Islet of Langerhans (tissue), 1 donor: ENCODE data around the gene PAPOLB.

Source experiments
- FAIRE-seq: peaks from one replicate; lab custom pipeline; 2011; peaks lifted over from hg19 to GRCh38; lab: Jason Lieb, UNC

PAPOLB gene

DNA sequence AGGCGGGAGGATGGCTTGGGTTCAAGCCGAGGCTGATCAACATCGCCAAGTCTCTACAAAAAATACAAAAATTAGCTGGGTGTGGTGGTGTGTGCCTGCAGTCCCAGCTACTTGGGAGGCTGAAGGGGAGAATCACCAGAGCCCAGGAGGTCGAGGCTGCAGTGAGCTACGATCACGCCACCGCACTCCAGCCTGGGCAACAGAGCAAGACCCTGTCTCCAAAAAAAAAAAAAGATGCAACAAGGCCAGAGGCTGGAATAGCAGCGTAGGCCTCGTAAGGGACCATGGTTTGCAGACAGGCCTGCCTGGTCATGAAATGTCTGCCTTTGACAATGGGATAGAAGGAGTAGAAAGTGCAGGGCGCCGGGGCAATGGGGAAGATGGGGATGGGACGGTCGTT is 20.0 kb downstream of the PAPOLB start:
- FAIRE-seq = no peak

DNA sequence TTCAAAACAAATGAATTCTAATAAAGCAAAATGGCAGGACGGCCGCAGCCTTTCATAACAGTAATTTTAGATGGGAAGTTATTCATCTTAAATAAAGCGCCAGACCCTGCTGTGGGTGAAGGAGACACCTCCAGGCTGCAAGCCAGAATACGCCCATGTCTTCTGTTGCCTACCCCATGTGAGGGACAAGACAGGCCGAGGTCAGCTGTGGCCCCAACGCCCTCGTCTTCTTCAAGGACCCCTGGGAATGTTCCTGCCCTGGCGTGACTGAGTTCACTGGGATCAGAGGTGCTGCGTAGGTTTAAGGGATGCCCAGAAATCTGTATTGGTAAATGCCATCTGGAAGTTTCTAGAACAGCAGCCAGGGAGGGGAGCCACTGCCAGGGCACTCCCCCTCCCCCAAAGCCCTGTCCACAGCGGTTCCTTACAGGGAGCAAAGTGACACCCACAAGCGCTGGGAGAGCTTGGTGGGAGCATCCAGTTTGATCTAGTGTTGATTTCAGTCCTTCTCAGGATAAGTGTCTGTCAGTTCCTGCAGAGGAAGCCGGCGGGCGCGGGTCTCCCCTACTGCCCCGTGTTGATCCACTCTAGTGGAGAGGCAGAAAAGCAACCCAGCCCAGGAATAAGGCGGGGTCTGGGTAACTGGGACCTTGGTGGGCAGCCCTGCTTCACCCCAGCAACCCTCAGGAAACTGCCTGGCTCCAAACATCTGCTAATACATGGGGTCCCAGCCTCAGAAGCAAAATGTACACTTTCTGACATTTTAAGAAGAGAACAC is 20.6 kb downstream of the PAPOLB start:
- FAIRE-seq = no peak

GRCh38 chr7:4840079-4840501 is 21.7 kb downstream of the PAPOLB start:
- FAIRE-seq = no peak

- FAIRE-seq = no peak
These were observed 23.1 kb downstream of the PAPOLB start for GRCh38 chr7:4838626-4839334.

- no peak for FAIRE-seq
These were observed 23.8 kb downstream of the PAPOLB start for GRCh38 chr7:4837803-4838625.

DNA sequence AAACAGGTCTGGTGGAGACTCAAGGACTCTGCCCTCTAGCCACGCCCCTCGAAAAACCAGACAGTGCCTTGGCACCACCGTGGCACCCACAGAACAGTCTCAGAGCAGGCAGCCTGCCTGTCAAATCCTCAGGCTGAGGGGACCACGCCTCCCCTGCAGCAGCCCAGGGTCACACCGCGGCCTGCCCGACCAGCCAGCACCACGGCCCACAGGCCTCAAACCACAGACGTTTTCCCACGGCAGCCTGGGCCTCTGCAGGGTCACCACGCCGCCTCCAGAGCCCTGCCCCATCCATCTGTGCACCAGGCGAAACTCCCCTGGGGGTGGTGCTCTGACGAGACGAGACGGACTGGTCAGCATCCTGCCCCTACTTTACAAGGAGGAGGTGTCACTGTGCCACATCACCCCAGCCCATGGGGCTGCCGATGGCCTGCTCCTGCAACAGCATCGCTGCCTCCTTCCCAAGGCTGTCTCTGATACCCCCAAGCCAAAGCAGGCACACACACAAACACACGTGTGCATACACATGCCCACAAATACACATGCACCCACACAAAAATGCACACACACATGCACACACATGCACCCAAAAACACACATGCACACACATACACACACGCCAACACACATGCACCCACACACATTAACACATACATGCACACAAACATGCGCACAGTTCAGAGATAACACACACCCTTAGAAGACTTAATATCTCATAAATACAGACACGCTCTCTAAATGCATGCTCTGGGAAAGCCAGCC is 24.6 kb downstream of the PAPOLB start:
- FAIRE-seq = no peak

DNA sequence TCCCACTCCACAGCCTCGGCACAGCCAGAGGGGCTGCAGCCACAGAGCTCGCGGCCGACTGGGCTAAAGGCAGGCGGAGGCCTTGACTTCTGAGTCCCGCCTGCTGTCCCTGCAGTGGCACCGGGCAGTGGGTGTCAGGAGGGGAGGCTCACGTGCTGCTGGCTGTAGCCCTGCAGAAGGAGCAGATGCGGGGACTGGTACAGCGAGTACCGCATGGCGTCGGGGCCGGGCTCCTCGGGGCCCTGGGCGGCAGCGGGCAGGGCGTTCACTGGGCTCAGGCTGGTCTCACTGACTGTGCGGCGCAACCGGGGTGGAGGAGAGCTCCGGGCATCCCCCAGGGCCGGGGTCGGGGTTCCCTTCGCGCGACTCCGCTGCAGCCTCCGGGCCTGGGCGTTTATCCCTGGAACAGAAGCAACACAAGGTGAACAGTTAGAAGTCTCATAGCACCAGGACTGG is 25.6 kb downstream of the PAPOLB start:
- FAIRE-seq = no peak

DNA sequence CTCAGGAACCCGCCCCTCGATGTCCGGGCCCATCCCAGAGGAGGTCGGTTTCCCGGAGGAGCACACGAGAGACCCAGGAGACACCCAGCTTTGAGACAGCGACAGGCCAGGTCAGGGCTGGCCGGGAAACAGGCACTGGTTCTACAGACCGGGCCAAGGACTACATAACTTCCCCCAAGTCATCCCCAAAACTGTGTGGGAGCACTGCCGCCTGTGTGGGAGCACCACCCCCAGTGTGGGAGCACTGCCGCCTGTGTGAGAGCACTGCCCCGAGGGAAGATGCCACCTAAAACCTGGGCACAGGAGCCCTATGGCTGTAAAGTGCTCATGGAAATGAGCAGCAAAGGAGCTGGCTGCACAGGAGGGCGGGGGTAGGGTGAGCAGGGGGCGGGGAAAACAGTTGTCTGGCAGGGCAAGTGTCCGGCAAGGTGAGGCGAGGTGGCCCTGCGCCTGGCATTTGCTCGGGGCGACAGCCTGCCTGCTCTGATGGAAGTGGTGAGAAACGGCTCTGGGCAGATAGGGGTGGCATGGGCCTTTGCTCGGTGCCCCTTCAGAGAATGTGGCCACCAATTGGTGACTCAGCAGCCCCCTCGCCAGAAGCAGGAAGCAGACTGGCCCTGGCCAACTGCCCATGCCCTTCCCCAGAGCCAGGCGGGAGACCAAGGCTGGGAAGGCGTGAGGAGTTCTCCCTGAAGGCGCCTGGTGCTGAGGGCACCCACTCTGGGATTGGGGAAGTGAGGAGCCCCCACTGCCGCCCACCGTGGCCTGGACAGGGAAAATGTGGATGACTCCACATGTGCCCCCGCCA is 26.2 kb downstream of the PAPOLB start:
- FAIRE-seq = no peak

GRCh38 chr7:4834601-4835397 is 27.0 kb downstream of the PAPOLB start:
- no peak for FAIRE-seq

DNA sequence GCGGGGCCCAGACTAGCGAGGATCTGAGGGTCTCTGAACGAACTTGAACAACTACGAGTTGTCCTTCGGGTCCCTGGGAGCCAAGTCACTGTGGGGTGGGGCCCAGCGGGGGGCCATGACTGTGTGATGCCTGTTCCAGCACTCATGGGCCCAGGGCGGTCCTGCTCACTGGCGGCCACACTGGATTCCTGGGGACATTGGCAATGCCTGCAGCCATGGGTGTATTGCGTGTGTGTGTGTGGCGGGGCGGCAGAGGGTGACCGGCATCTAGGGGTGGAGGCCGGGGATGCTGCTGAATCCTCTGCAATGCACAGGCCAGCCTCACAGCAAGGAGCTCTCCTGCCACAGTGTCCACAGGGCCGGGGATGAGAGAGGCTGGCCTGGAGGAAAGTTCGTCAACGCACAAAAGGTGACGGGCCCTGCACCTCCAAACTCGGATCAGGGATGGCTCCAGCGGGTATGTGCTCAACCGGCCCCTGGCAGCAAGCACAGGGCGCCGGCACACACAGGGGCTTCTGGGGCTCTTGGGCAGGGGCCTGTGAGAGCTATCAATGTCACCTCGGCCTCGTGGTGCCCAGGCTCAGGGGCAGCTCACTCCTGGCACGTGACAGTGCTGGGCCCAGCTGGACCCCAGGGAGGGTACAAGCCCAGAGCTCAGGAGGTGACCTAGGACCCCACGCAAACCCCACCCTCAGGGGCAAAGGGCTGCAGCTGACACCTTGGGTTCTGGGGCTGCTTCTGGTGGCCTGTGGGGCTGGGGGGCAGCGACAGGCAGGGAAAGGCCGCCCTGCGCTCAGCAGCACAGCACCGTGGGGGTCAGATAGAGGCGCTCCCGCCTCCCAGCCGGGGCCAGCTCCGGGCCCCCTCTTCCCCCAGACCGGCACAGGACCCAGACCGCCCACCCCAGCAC is 27.9 kb downstream of the PAPOLB start:
- FAIRE-seq = no peak

DNA sequence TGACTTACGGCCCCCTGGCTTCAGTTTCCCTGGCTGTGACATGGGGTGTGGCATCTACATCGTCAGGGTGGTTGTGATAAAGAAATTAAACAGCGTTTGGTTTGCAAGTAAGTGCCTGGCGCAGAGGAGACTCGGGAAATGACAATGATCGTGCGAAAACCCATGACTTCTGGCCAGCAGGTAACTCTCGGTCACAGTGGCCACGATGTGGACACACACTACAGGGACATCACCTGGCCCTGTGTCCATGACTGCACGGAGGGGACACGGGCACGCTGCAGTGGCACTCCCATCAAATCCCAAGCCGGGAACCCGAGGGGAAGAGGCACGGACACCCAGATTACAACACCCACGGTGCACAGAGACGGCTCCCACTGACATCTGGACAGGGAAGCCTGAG is 28.7 kb downstream of the PAPOLB start:
- no peak for FAIRE-seq

- FAIRE-seq = no peak
These were observed 29.1 kb downstream of the PAPOLB start for GRCh38 chr7:4832711-4833110.

- no peak for FAIRE-seq
These were observed 29.9 kb downstream of the PAPOLB start for GRCh38 chr7:4831723-4832495.

- FAIRE-seq = no peak
These were observed 31.7 kb downstream of the PAPOLB start for GRCh38 chr7:4830176-4830575.

GRCh38 chr7:4828720-4829383 is 33.0 kb downstream of the PAPOLB start:
- no peak for FAIRE-seq

DNA sequence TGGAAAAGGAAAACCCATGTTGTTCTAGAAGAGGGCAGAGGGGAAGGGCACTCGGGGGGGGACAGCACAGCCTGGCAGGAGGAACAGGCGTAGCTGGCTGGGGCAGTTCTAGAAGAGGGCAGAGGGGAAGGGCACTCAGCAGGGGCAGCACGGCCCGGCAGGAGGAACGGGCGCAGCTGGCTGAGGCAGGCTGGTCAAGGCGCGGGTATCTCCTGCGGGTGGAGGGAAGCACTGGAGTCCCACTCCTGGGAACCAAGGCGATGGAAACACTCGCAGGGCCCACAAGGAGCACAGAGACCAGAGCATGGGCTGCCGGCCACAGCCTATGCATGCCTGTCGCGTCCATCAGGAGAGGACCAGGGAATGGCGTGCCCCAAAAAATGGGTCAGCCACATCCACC is 36.7 kb downstream of the PAPOLB start:
- no peak for FAIRE-seq

- no peak for FAIRE-seq
These were observed 37.6 kb downstream of the PAPOLB start for GRCh38 chr7:4824120-4824775.
